Measurements from ENCODE around the gene CTAGE4. TPM values are rescaled to one million over a fixed set of nuclear protein-coding genes. Genes with fewer than 3 reads are reported as not detected.
A peak's percentile ranks its signal among the peaks of the same experiment; 100 is the strongest.

The CTAGE4 gene
- total RNA-seq, 1 experiment from 2014 or later, result 5.8 TPM

DNA sequence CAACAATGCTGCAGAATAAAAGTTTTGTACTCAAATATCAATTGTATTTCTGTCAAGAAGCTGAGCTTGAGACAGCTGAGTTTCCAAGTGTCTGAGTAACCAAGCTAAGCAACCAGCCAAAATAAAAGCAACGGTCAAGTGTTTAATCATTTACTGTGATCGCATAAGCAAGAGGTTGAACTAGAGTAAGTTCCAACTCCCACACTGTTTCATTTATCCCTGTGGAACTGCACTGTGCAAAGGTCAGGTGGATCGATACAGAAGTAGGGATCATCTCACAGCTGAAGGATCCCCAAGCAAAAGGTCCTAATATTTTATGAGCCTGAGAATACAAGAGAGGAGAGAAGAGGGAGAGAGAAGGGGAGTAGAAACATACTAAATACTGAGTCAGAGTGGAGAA lies 38.8 kb upstream of the CTAGE4 start:
- Histone ChIP-seq H2AFZ (no peak overlapping the region), H3K9me2 (ENCODE audit: insufficient read depth) (no peaks in the 10 kb centered on the region), H3F3A (ENCODE audit: insufficient read depth, low read depth) (no peaks in the 10 kb centered on the region; the same call in 1 of the 2 replicates), H3K79me2 (ENCODE audit: low read depth) (no peaks in the 10 kb centered on the region), H3K4me3 (no peak overlapping the region), H4K20me1 (ENCODE audit: insufficient read depth) (no peaks in the 10 kb centered on the region), H3K4me2 (no peak overlapping the region), H3K9me3 (ENCODE audit: insufficient read depth, low read depth) (peaks cover 10% of the 10 kb centered on the region), H3K36me3 (ENCODE audit: low read depth) (no peaks in the 10 kb centered on the region), H3K27ac (no peak overlapping the region), H3K27me3 (ENCODE audit: insufficient read depth, low read depth) (no peaks in the 10 kb centered on the region), H3K4me1 (replicated peaks; ENCODE audit: insufficient read depth) (no peaks in the 10 kb centered on the region)
- BruUV-seq (replicated peaks), result no TSS peak
- CTCF ChIA-PET, result no interaction called here
- DNase-seq, result no peak
- no peak for TF ChIP-seq EZH2 (IDR thresholded peaks at IDR 0.05; ENCODE audit: low read depth)
- TF ChIP-seq, protein P1, sequence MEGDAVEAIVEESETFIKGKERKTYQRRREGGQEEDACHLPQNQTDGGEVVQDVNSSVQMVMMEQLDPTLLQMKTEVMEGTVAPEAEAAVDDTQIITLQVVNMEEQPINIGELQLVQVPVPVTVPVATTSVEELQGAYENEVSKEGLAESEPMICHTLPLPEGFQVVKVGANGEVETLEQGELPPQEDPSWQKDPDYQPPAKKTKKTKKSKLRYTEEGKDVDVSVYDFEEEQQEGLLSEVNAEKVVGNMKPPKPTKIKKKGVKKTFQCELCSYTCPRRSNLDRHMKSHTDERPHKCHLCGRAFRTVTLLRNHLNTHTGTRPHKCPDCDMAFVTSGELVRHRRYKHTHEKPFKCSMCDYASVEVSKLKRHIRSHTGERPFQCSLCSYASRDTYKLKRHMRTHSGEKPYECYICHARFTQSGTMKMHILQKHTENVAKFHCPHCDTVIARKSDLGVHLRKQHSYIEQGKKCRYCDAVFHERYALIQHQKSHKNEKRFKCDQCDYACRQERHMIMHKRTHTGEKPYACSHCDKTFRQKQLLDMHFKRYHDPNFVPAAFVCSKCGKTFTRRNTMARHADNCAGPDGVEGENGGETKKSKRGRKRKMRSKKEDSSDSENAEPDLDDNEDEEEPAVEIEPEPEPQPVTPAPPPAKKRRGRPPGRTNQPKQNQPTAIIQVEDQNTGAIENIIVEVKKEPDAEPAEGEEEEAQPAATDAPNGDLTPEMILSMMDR (conservative IDR thresholded peaks at IDR 0.05), result no peak
- intact Hi-C loops (cut with micrococcal nuclease; ENCODE audit: unreplicated experiment), result no loop called here
- POLR2A ChIA-PET (ENCODE audit: unreplicated experiment), result no interaction called here

DNA sequence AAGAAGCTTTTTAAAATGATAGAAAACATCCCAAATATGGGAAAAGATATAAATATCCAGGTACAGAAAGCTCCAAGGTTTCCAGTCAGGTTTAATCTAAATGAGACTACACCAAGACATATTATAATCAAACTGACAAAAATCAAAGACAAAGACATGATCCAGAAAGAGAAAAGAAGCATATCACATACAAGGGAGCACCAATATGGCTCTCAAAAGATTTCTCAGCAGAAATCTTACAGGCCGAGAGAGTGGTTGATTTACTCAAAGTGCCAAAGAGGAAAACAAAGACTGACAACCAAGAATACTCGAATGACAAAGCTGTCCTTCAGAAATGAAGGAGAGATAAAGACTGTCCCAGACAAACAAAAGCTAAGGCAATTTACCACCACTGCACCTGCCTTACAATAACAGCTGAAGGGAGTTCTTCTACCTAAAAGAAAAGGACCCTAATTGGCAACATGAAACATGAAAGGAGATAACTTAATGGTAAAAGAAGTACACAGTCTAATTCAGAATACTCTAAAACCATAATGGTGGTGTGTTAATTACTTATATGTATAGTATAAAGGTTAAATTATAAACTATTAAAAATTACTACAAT lies 34.9 kb upstream of the CTAGE4 start:
- Histone ChIP-seq H3K4me3 (no peak overlapping the region), H3K79me2 (ENCODE audit: low read depth) (no peaks in the 10 kb centered on the region), H3K9me2 (ENCODE audit: insufficient read depth) (no peaks in the 10 kb centered on the region), H3K4me2 (no peak overlapping the region), H2AFZ (no peak overlapping the region), H3F3A (ENCODE audit: insufficient read depth, low read depth) (no peaks in the 10 kb centered on the region), H3K27ac (no peak overlapping the region), H4K20me1 (ENCODE audit: insufficient read depth) (no peaks in the 10 kb centered on the region), H3K27me3 (ENCODE audit: insufficient read depth, low read depth) (no peaks in the 10 kb centered on the region), H3K36me3 (ENCODE audit: low read depth) (no peaks in the 10 kb centered on the region), H3K4me1 (replicated peaks; ENCODE audit: insufficient read depth) (no peaks in the 10 kb centered on the region), H3K9me3 (ENCODE audit: insufficient read depth, low read depth) (peaks cover 10% of the 10 kb centered on the region; the same call in 1 of the 2 replicates)
- DNase-seq, result no peak
- BruUV-seq (replicated peaks), result no TSS peak
- no peak for TF ChIP-seq EZH2 (IDR thresholded peaks at IDR 0.05; ENCODE audit: low read depth)
- TF ChIP-seq, protein P1 (conservative IDR thresholded peaks at IDR 0.05), result no peak
- POLR2A ChIA-PET (ENCODE audit: unreplicated experiment), result no interaction called here
- intact Hi-C loops (cut with micrococcal nuclease; ENCODE audit: unreplicated experiment), result no loop called here
- CTCF ChIA-PET, result no interaction called here

DNA sequence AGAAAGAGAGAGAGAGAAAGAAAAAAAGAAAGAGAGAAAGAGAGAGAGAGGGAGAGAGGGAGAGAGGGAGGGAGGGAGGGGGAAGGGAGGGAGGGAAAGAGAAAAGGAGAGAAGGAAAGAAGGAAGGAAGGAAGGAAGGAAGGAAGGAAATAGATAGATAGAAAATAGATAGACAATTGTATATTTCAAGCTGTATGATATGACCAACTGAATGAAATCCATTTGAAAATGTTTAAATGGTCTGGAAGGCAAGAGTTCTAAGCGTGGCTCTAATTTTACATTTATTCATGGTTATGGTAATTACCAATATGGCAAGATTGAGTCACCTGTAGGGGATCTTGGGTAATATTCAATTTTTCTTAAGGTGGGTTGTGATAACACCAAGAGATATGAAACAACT lies 24.4 kb upstream of the CTAGE4 start:
- Histone ChIP-seq H3K4me3 (no peak overlapping the region), H4K20me1 (ENCODE audit: insufficient read depth) (no peaks in the 10 kb centered on the region), H3K27me3 (ENCODE audit: insufficient read depth, low read depth) (no peaks in the 10 kb centered on the region), H3K9me3 (ENCODE audit: insufficient read depth, low read depth) (no peaks in the 10 kb centered on the region), H3K36me3 (ENCODE audit: low read depth) (no peaks in the 10 kb centered on the region), H2AFZ (no peak overlapping the region), H3K79me2 (ENCODE audit: low read depth) (no peaks in the 10 kb centered on the region), H3K4me1 (replicated peaks; ENCODE audit: insufficient read depth) (no peaks in the 10 kb centered on the region), H3F3A (ENCODE audit: insufficient read depth, low read depth) (no peaks in the 10 kb centered on the region), H3K9me2 (ENCODE audit: insufficient read depth) (no peaks in the 10 kb centered on the region), H3K27ac (no peak overlapping the region), H3K4me2 (no peak overlapping the region)
- intact Hi-C loops (cut with micrococcal nuclease; ENCODE audit: unreplicated experiment), result no loop called here
- BruUV-seq (replicated peaks), result no TSS peak
- TF ChIP-seq, protein P1 (conservative IDR thresholded peaks at IDR 0.05), result no peak
- no peak for TF ChIP-seq EZH2 (IDR thresholded peaks at IDR 0.05; ENCODE audit: low read depth)
- ChIA-PET POLR2A (ENCODE audit: unreplicated experiment) (no interaction called here), CTCF (no interaction called here)
- DNase-seq, result peak in 1 of 2 experiments; percentile 26
